Measurements from ENCODE around the gene PTDSS2. TPM values are rescaled to one million over a fixed set of nuclear protein-coding genes. Genes with fewer than 3 reads are reported as not detected.

The PTDSS2 gene
- total RNA-seq, 2 experiments from 2014 or later = 26.2 to 30.0 TPM

DNA sequence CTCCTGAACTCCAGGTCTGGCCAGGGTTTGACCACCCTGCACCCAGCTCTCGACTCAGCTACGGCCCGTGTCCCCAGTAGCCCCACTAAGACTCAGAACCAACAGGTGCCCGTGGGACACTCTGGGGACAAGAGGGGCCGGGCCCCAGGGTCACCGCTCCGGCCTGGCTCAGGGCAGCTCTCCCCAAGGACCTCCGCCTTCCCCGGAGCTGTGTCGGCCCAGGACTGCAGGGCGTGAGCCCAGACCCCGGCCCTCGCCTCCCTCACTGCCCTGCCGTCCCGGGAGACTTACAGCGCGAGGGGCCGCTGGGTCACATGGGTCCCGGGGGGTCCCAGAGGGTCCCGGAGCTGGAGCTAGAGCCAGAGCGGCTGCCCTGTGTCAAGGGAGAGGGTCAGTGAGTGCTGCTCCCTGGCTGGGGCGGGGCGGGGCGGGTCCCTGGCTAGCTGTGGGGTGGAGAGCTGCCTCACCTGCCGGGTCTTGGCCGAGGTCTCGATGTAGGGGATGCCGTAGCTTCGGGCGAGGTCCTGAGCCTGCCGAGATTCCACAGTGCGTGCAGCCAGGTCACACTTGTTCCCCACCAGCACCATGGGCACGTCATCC, 83.0 kb downstream of the PTDSS2 start:
- CTCF ChIA-PET = interaction anchor here (1.4 to 6.8 kb wide), 2 partner anchors 14 to 29 kb away, joined by 4 to 29 read pairs; no protein-coding TSS in a partner anchor
- POLR2A ChIA-PET = no interaction called here

DNA sequence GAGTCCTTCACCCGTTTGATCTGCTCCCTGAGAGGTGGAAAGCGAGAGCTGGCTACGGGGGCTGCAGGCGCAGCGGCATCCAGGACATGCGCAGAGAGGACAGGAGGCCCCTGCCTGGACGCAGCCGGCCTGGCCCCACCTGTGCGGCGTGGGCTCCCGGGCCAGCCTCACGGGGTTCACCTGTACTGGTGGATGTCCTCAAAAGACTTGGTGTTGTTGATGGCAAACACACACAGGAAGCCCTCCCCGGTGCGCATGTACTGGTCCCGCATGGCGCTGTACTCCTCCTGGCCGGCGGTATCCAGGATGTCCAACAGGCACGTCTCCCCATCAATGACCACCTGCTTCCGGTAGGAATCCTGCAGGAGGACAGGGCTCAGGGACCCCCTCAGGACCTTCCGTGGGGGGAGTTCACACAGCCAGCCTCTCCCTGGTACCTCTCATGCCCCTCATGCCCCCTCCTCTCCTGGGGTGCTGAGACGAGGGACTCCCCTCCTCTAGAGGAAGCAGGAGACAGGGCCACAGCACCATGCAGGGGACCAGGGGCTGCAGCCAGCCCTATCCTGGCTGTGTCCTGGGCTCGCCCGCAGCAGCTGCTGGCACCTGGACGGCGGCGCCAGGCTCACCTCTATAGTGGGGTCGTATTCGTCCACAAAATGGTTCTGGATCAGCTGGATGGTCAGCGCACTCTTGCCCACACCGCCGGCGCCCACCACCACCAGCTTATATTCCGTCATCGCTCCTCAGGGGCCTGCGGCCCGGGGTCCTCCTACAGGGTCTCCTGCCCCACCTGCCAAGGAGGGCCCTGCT, 83.7 kb downstream of the PTDSS2 start:
- ChIA-PET POLR2A (interaction anchor here (0.6 to 0.9 kb wide), 3 partner anchors 15 to 51 kb away, joined by 3 to 4 read pairs (median 4); no protein-coding TSS in a partner anchor), CTCF (interaction anchor here (1.4 to 6.8 kb wide), 2 partner anchors 15 to 30 kb away, joined by 4 to 29 read pairs; no protein-coding TSS in a partner anchor)

DNA sequence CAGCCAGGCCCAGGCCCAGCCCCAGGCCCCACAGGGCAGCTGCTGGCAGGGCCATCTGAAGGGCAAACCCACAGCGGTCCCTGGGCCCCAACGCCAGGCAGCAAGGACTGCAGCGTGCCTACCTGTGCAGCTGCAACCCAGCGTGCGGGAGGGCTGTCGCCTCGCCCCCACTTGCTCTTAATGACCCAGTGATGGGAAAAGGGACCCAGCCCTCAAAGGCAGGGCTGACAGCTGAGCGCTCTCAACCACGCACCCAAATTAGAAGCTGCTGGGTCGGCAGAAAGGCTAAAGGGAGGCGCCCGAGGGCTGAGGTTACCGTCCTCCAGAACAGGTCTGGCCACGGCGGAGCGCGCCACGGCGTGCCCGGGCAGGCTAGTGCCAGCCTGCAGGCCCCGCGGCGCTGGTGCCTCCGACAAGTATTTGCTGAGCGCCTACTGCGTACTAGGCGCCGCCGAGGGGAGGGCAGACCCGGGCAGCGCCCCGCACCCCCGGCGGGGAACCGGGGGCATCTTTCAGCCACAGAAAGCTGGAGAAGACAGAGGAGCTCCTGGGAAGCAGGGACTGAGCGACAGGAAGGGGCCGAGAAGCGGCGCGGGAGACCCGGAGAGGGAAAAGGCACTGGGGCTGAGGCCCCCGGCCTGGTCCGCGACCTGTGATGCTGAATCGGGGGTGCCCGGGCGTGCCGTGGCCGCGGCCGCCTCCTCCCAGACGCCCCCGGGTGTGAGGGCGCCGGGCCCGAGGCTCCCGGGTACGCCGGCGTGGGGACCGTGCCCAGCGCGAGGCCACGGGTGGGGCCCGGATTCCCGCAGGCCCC, 84.5 kb downstream of the PTDSS2 start:
- CTCF ChIA-PET = interaction anchor here (0.7 to 6.8 kb wide), 4 partner anchors 16 to 192 kb away, joined by 3 to 29 read pairs (median 6); no protein-coding TSS in a partner anchor
- POLR2A ChIA-PET = interaction anchor here (0.6 to 1.8 kb wide), 4 partner anchors 14 to 86 kb away, joined by 3 to 7 read pairs (median 4); no protein-coding TSS in a partner anchor

DNA sequence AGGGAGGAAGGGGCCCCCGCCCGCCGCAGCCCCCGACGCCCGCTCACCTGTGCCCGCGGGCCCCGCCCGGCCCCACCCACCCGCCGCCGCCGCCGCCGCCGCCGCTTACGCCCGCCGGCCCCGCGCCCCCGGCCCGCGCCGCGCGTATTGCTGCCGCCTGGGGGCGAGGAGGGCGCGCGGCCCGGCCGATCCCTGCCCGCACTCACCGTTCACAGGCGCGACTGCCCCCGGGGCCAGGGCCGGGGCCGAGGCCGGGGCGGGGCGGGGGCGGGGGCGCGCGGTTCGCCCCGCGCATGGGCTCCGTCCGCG, 85.1 kb downstream of the PTDSS2 start:
- ChIA-PET POLR2A (interaction anchor here (0.6 to 2.5 kb wide), 6 partner anchors 16 to 87 kb away, joined by 3 to 12 read pairs (median 6); partner anchors contain the start of genes PHRF1 and RNH1), CTCF (interaction anchor here (1.0 to 6.8 kb wide), 4 partner anchors 16 to 191 kb away, joined by 3 to 29 read pairs (median 6); no protein-coding TSS in a partner anchor)

DNA sequence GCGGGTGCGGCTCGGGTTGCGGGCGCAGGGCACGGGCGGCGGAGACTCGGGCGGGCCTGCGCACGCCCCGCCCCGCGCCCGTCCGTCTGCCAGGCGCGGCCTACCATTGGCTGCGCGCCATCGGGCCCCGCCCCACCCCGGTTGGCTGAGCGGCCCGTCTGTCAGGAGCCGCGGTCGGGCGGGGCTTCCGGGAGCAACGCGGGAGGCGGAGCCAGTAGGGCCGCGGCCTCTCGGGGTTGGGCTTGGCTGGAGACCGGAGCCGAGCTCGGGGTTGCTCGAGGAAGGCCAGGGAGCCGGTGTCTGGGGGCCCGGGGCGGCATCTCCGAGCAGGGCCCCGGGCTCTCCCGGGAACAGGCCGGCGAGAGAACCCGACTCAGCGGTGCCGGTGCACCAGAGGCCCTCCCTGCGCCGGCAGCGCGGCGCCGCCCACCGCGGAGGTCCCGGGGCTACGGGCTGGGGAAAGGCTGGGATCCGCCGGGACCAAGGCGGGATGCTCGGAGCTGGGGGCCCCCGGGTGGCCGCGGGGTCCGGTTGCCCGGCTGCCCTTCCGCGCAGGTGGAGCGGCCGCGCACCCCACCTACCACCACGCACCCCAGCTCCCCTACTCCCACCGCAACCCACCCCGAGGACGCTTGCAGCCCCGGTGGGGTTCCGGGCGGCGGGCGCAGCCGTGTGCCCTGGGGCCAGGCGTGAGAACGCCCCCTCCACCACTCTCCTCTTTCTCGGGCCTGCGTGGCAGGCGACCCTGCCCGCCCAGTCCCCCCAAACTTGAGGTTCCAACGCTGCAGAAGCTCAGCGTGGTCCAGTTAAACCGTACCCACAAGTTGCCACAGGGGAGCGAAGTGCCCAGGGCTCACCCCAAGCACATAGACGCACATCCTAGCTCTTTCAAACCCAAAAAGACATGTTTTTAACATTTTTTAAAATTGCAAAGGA, 85.7 kb downstream of the PTDSS2 start, which contains the start of gene HRAS:
HRAS (minus strand) TSS at position 58 of the 936 bp plus-strand sequence.
- ChIA-PET POLR2A (interaction anchor here (0.5 to 2.5 kb wide), 16 partner anchors 15 to 275 kb away, joined by 3 to 12 read pairs (median 4); partner anchors contain the start of genes IRF7, PHRF1, RNH1 and TALDO1), CTCF (interaction anchor here (0.6 to 6.8 kb wide), 6 partner anchors 17 to 224 kb away, joined by 3 to 29 read pairs (median 4); no protein-coding TSS in a partner anchor)

DNA sequence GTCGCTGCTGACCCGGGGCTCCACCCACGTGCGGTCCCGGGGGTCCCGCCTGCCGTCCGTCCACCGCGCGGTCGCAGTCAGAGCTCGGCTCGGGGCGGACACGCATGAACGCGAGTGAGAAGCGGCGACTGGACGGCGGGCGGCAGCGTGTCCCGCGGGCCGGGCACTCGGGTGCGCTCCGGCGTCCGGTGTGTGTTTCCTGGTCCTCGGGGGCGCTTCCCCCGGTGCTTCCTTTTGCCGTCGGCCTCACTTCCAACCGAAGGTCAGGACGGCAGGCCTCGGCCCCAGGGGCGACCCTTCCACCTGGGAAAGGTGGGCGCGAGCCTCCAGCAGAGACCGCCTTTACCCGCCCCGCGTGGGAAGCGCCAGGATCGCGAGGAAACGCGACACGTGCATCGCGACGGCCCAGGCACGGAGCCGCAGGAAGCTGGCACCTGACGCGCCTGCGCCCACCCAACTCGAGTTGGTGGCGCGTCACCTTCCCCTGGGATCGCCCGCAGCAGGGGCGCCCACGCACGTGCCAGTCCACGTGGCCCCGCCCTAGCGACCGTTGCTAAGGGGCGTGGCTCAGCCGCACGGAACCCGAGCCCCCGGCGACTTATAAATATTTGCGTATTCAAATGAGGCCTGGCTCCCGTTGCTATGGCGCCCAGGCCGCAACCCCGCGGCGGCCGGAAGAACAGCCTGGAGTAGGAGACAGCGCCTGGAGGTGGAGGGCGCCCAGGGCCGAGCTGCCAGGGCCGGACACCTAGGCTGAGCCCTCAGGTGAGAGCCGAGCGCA, 87.0 kb downstream of the PTDSS2 start, which contains the start of gene LRRC56:
LRRC56 (plus strand) TSS at position 687 of the 781 bp plus-strand sequence. CDS start 3,158 bp downstream, outside the sequence.
- ChIA-PET CTCF (interaction anchor here (6.8 kb wide), 1 partner anchor 18 kb away, joined by 29 read pairs; no protein-coding TSS in a partner anchor), POLR2A (interaction anchor here (1.9 to 2.5 kb wide), 2 partner anchors 31 to 189 kb away, joined by 9 to 12 read pairs; partner anchors contain the start of gene RNH1)

DNA sequence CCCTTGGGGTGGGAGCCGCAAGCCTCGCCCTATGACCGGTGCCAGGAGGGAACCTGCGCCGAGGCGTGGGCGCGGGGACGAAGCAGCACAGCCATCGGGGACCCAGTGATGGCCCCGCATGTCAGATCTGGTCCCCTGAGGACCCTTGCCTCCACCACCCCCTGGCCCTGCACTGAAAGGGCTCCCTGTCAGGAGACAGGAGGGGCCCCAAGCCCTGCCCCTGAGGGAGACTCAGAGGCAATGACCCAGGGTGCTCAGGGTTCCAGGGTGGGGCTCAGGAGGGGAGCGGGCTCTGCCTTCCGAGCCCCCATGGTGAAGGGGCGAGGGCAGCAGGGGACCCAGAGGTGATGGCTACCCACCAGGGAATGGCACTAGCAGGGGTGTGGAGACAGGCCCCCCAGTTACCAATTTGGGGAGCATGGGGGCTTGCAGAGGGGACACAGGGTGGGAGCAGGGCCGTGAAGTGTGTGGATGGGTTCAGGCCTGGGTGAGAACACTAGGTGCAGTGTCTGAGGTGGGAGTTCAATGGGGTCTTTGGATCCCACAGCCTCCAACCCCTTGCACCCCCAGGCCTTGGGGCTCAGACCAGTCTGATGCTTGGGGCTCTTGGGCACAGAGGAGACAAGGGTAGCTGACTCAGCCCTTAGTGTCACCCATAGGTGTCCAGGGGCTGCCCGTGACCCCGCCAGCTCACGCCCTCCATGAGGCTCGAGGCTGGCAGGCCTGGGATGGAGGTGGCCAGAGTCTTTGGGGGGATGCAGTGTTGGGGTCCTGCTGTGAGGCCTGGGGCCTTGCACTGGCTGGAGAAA, 87.7 kb downstream of the PTDSS2 start:
- ChIA-PET POLR2A (interaction anchor here (1.9 to 2.5 kb wide), 2 partner anchors 31 to 188 kb away, joined by 9 to 12 read pairs; partner anchors contain the start of gene RNH1), CTCF (interaction anchor here (6.8 kb wide), 1 partner anchor 19 kb away, joined by 29 read pairs; no protein-coding TSS in a partner anchor)

DNA sequence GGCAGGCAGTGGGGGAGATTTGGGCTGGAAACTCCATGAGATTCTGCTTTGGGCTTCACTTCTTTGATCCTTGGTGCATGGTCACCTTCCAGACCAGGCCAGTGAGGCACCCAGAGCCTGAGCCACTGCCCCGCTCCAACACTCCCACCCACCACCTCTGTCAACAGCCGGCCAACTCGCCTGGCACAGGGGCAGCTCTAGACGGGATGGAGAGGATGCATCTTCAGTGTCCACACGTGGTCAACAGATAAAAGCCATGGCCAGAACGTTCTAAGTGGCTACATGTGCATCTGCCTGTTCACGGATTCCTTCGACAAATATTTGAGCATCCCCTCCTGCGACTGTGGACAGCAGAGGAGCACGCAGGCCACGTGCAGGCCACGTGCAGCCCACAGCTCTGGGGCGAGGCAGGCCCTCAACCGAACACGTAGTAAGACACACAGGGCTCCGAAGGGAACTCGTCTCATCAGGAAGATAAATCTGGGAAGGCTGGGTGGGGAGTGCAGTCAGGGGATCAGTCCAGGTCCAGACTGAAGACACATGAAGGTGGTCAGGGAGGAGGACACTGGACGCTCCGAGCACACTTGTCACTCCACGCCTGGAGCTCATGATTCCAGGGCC, 88.5 kb downstream of the PTDSS2 start:
- ChIA-PET POLR2A (no interaction called here), CTCF (interaction anchor here (0.7 kb wide), 1 partner anchor 176 kb away, joined by 4 read pairs; no protein-coding TSS in a partner anchor)

DNA sequence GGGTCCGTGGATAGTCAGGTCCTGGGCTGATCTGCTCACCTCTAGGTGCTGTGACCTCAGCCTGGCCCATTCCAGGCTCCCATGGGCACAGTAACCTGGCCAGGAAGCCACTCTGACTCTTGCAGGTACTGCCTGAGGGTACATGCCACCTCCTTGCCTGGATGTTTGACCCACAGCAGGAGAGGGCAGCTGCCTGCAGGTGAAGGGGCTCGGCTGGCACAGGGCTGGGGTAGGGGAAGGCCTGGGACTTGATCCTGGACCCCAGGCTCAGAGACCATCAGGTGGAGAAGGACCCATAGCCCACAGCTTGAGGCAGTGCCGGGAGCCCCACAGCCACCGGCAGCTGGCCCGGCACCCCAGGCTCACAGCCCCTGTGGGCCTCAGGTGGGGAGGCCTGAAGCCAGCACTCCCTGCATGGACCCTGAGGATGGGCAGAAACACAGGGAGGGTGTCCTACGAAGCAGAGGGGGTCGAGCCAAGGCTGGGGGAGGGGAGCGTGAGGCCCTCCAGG, 89.9 kb downstream of the PTDSS2 start:
- POLR2A ChIA-PET = no interaction called here
- CTCF ChIA-PET = interaction anchor here (0.5 kb wide), 1 partner anchor 190 kb away, joined by 3 read pairs; no protein-coding TSS in a partner anchor

Other genes with a start within 250 kb of the PTDSS2 start
- 10 to 100 TPM; 39.8 to 40.6 TPM for gene BET1L, start 242.9 kb upstream of the PTDSS2 start, total RNA-seq
- 100 to 1,000 TPM; 120 to 124 TPM for gene RIC8A, start 242.6 kb upstream of the PTDSS2 start, total RNA-seq
- 10 to 100 TPM; 13.5 to 16.0 TPM for gene SIRT3, start 213.9 kb upstream of the PTDSS2 start, total RNA-seq
- gene PSMD13, start 213.3 kb upstream of the PTDSS2 start, total RNA-seq = 100 to 1,000 TPM; 246 to 250 TPM
- 1 to 10 TPM; 1.5 to 1.8 TPM for gene NLRP6, start 171.9 kb upstream of the PTDSS2 start, total RNA-seq
- gene PGGHG, start 161.2 kb upstream of the PTDSS2 start, total RNA-seq = 10 to 100 TPM; 84.3 to 85.2 TPM
- gene IFITM5, start 150.8 kb upstream of the PTDSS2 start, total RNA-seq = not detected
- gene IFITM2, start 142.5 kb upstream of the PTDSS2 start, total RNA-seq = 100 to 1,000 TPM; 179 to 189 TPM
- gene IFITM1, start 136.2 kb upstream of the PTDSS2 start, total RNA-seq = 10 to 100 TPM; 97.5 to 99.3 TPM
- gene IFITM3, start 129.4 kb upstream of the PTDSS2 start, total RNA-seq = 10 to 100 TPM; 30.8 to 36.7 TPM
- gene B4GALNT4, start 80.8 kb upstream of the PTDSS2 start, total RNA-seq = under 1 TPM; 0.38 to 0.42 TPM
- under 1 TPM in 1 of 2 experiments, not detected in 1; 0.50 TPM for gene PKP3, start 56.1 kb upstream of the PTDSS2 start, total RNA-seq
- gene SIGIRR, start 35.3 kb upstream of the PTDSS2 start, total RNA-seq = 10 to 100 TPM; 34.4 to 35.6 TPM
- 10 to 100 TPM; 21.9 to 22.0 TPM for gene ANO9, start 8.3 kb upstream of the PTDSS2 start, total RNA-seq
- 100 to 1,000 TPM; 120 TPM for gene RNH1, start 57.0 kb downstream of the PTDSS2 start, total RNA-seq
- gene HRAS, start 85.3 kb downstream of the PTDSS2 start, total RNA-seq = 10 to 100 TPM; 75.2 to 79.1 TPM
- gene LRRC56, start 87.2 kb downstream of the PTDSS2 start, total RNA-seq = 1 to 10 TPM; 1.8 to 2.1 TPM
- under 1 TPM; 0.75 to 0.89 TPM for gene LMNTD2, start 110.5 kb downstream of the PTDSS2 start, total RNA-seq
- 10 to 100 TPM; 19.8 to 21.2 TPM for gene RASSF7, start 110.7 kb downstream of the PTDSS2 start, total RNA-seq
- 10 to 100 TPM; 46.0 to 47.4 TPM for gene PHRF1, start 126.2 kb downstream of the PTDSS2 start, total RNA-seq
- gene IRF7, start 165.7 kb downstream of the PTDSS2 start, total RNA-seq = 1 to 10 TPM; 7.6 to 9.5 TPM
- gene CDHR5, start 174.7 kb downstream of the PTDSS2 start, total RNA-seq = not detected
- gene SCT, start 176.9 kb downstream of the PTDSS2 start, total RNA-seq = not detected
- gene DRD4, start 187.0 kb downstream of the PTDSS2 start, total RNA-seq = under 1 TPM; 0.29 to 0.30 TPM
- gene DEAF1, start 244.9 kb downstream of the PTDSS2 start, total RNA-seq = 10 to 100 TPM; 55.6 to 58.7 TPM
- 10 to 100 TPM in 1 of 2 experiments, 1 to 10 TPM in 1; 8.9 to 11.2 TPM for gene TMEM80, start 245.5 kb downstream of the PTDSS2 start, total RNA-seq

All from activated CD8-positive, alpha-beta memory T cell treated with anti-CD3 and anti-CD28 coated beads for 36 hours (primary cell).